H9 (cell line): ENCODE data around the gene CPNE5. TPM values are rescaled to one million over a fixed set of nuclear protein-coding genes. Genes with fewer than 3 reads are reported as not detected.

ENCODE experiments used
- DNase-seq: peaks from one replicate; pipeline ENCODE4 v3.0.0-alpha.2; 2017
- H2AFZ ChIP-seq: one replicate; pipeline ENCODE4 v1.6.1; 2013; ENCODE audit warnings: mild to moderate bottlenecking, low read length, control low read depth, moderate library complexity
- H2AK5ac ChIP-seq: 2 replicates; pipeline ENCODE4 v1.6.1; 2013; ENCODE audit warnings: low read length, control low read depth, mixed read lengths; ENCODE audit not compliant: insufficient read length
- H2BK120ac ChIP-seq: one replicate; pipeline ENCODE4 v1.6.1; 2013; ENCODE audit warnings: low read depth, mild to moderate bottlenecking, low read length, control low read depth, inconsistent platforms; ENCODE audit not compliant: poor library complexity, severe bottlenecking
- H2BK12ac ChIP-seq: 2 replicates; pipeline ENCODE4 v1.6.1; 2013; ENCODE audit warnings: low read length, control low read depth, mixed read lengths, low read depth; ENCODE audit not compliant: insufficient read length
- H2BK15ac ChIP-seq: 2 replicates; pipeline ENCODE4 v1.6.1; 2013; ENCODE audit warnings: low read depth, low read length, control low read depth
- H2BK20ac ChIP-seq: one replicate; pipeline ENCODE4 v1.6.1; 2013; ENCODE audit warnings: low read depth, mild to moderate bottlenecking, low read length, control low read depth, inconsistent platforms; ENCODE audit not compliant: poor library complexity, severe bottlenecking
- H2BK5ac ChIP-seq: 2 replicates; pipeline ENCODE4 v1.6.1; 2013; ENCODE audit warnings: low read length, control low read depth, mixed read lengths; ENCODE audit not compliant: insufficient read length
- H3K14ac ChIP-seq: 2 replicates; pipeline ENCODE4 v1.6.1; 2013; ENCODE audit warnings: low read length, control low read depth; ENCODE audit not compliant: insufficient read depth
- H3K18ac ChIP-seq: 2 replicates; pipeline ENCODE4 v1.6.1; 2013; ENCODE audit warnings: low read depth, mild to moderate bottlenecking, mixed read lengths, low read length, control low read depth; ENCODE audit not compliant: insufficient read length
- H3K23ac ChIP-seq: 2 replicates; pipeline ENCODE4 v1.6.1; 2013; ENCODE audit warnings: low read length, control low read depth, mixed read lengths, low read depth; ENCODE audit not compliant: insufficient read length
- H3K23me2 ChIP-seq: 2 replicates; pipeline ENCODE4 v1.6.1; 2013; ENCODE audit warnings: low read depth, mild to moderate bottlenecking, mixed read lengths, low read length, control low read depth; ENCODE audit not compliant: insufficient read length, poor library complexity, severe bottlenecking
- H3K27ac ChIP-seq: 2 replicates; pipeline ENCODE4 v1.5.1; 2013; ENCODE audit warnings: low read length, control low read depth, mixed read lengths, low read depth; ENCODE audit not compliant: insufficient read length
- H3K27me3 ChIP-seq: 2 replicates; pipeline ENCODE4 v1.6.1; 2013; ENCODE audit warnings: low read length, control low read depth, inconsistent platforms; ENCODE audit not compliant: insufficient read depth
- H3K4ac ChIP-seq: 2 replicates; pipeline ENCODE4 v1.6.1; 2013; ENCODE audit warnings: low read depth, mild to moderate bottlenecking, control low read depth, inconsistent platforms, low read length, moderate library complexity
- H3K4me1 ChIP-seq: 2 replicates; pipeline ENCODE4 v1.6.1; 2013; ENCODE audit warnings: low read length, control low read depth, inconsistent platforms; ENCODE audit not compliant: insufficient read depth
- H3K4me2 ChIP-seq: 2 replicates; pipeline ENCODE4 v1.6.1; 2013; ENCODE audit warnings: low read length, control low read depth, mixed read lengths; ENCODE audit not compliant: insufficient read length, insufficient read depth
- H3K56ac ChIP-seq: 2 replicates; pipeline ENCODE4 v1.6.1; 2013; ENCODE audit warnings: low read depth, mild to moderate bottlenecking, mixed read lengths, low read length, control low read depth; ENCODE audit not compliant: insufficient read length
- H3K79me1 ChIP-seq: 2 replicates; pipeline ENCODE4 v1.6.1; 2013; ENCODE audit warnings: low read depth, mild to moderate bottlenecking, moderate library complexity, low read length, control low read depth, inconsistent platforms; ENCODE audit not compliant: insufficient read depth, poor library complexity, severe bottlenecking
- H3K79me2 ChIP-seq: 2 replicates; pipeline ENCODE4 v1.6.1; 2013; ENCODE audit warnings: low read length, control low read depth, inconsistent platforms; ENCODE audit not compliant: insufficient read depth
- H3K9ac ChIP-seq: 2 replicates; pipeline ENCODE4 v1.6.1; 2013; ENCODE audit warnings: low read length, control low read depth, mixed read lengths; ENCODE audit not compliant: insufficient read length; ENCODE audit errors: extremely low read depth
- H3K9me3 ChIP-seq: one replicate; pipeline ENCODE4 v1.6.1; 2013; ENCODE audit warnings: low read depth, low read length, inconsistent platforms; ENCODE audit not compliant: control insufficient read depth
- H3T11ph ChIP-seq: one replicate; pipeline ENCODE4 v1.6.1; 2013; ENCODE audit warnings: mild to moderate bottlenecking, low read length, control low read depth, inconsistent platforms
- H4K20me1 ChIP-seq: one replicate; pipeline ENCODE4 v1.6.1; 2013; ENCODE audit not compliant: control insufficient read depth, insufficient read length, insufficient read depth
- H4K5ac ChIP-seq: 2 replicates; pipeline ENCODE4 v1.6.1; 2013; ENCODE audit warnings: low read depth, mild to moderate bottlenecking, mixed read lengths, low read length, control low read depth; ENCODE audit not compliant: insufficient read length
- H4K8ac ChIP-seq: replicated peaks from 2 replicates; pipeline ENCODE4 v1.6.1; 2013; ENCODE audit warnings: low read length, control low read depth, mixed read lengths, low read depth; ENCODE audit not compliant: insufficient read length
- H4K91ac ChIP-seq: 2 replicates; pipeline ENCODE4 v1.6.1; 2013; ENCODE audit warnings: low read depth, mild to moderate bottlenecking, moderate library complexity, mixed read lengths, low read length, control low read depth; ENCODE audit not compliant: insufficient read length
- H3K27ac Mint-ChIP-seq, 3 experiments: 2 replicates in 2 of 3; 3 replicates in 1 of 3; pipeline ENCODE4 v1.8.0; 2020 to 2021; ENCODE audit warnings: mixed read lengths in 3 of 3, mild to moderate bottlenecking in 1 of 3, moderate library complexity in 1 of 3
- H3K27me3 Mint-ChIP-seq: 2 replicates; pipeline ENCODE4 v1.8.0; 2021; ENCODE audit warnings: low read depth, mild to moderate bottlenecking, moderate library complexity, mixed read lengths
- H3K36me3 Mint-ChIP-seq, 3 experiments: 2 replicates in 2 of 3; 3 replicates in 1 of 3; pipeline ENCODE4 v1.8.0; 2020 to 2021; ENCODE audit warnings: low read depth in 3 of 3, mixed read lengths in 3 of 3; ENCODE audit not compliant: insufficient read depth in 1 of 3
- H3K4me1 Mint-ChIP-seq, 2 experiments: 2 replicates each; pipeline ENCODE4 v1.8.0; 2020; ENCODE audit warnings: mixed read lengths in 2 of 2
- H3K4me3 Mint-ChIP-seq, 2 experiments: 2 replicates in 1 of 2; 3 replicates in 1 of 2; pipeline ENCODE4 v1.8.0; 2020 to 2021; ENCODE audit warnings: mild to moderate bottlenecking in 2 of 2, mixed read lengths in 2 of 2, moderate library complexity in 1 of 2
- H3K9me3 Mint-ChIP-seq, 2 experiments: 2 replicates in 1 of 2; 3 replicates in 1 of 2; pipeline ENCODE4 v1.8.0; 2020; ENCODE audit warnings: mild to moderate bottlenecking in 2 of 2, mixed read lengths in 2 of 2, moderate library complexity in 1 of 2
- WGBS: extraction: QIAGEN DNeasy Blood & Tissue Kit; methylation state at CpG from one replicate; pipeline ENCODE4 v1.1.7; 2013; ENCODE audit warnings: missing lambda C conversion rate, low lambda C conversion rate, mixed read lengths; ENCODE audit not compliant: insufficient read length; ENCODE audit errors: extremely low coverage; 5-methylcytosine and 5-hydroxymethylcytosine counted together
- total RNA-seq: library from RNA; stranded (reverse); gene quantifications from 2 replicates; pipeline ENCODE4 v1.2.1, GENCODE V29; 2021
- TF ChIP-seq, protein P1 (sequence below): fragments of 200-600 bp; sonication (generic); conservative IDR thresholded peaks from 3 replicates; pipeline ENCODE4 v1.8.0; 2021; ENCODE audit warnings: antibody characterized with exemption, mild to moderate bottlenecking

The CPNE5 gene
- total RNA-seq, 1 experiment from 2014 or later, result 0.52 TPM

DNA sequence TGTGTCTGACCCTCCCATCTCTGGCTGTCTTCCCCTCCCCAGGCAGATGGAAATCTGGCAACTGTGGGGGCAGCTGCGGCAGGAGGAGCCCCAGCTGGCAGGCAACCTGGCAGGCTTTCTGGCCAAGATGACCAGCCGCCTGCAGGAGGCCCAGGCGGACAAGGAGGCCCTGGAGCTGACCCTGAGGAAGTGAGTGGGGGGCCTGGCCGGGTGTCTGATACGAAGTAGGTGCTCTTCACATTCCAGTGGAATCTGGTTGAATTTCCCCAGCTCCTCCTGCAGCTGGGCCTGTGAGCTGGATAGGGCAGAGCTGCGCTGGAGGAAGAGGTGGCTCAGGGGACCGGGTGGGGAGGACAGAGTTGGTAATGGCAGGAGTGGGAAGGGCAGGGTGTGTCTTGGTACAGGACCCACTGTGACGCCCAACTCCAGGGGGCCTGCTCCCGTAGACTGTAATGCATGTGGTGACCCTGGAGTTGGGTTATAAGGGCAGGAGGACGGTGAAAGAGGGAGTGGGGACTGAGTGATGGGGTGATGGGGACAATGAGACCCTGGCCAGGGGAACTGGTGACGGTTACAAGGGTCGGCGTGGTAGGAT is 121.9 kb downstream of the CPNE5 start:
- no peak overlapping the region for H3K27ac ChIP-seq
- H2BK15ac ChIP-seq, result no peak overlapping the region
- peak overlapping the region; percentile 28 for H3K18ac ChIP-seq
- H2BK12ac ChIP-seq, result no peak overlapping the region
- no peak for DNase-seq
- H4K91ac ChIP-seq, result no peak overlapping the region
- no peak overlapping the region for H2BK5ac ChIP-seq
- H3K79me1 ChIP-seq, result no peaks in the 10 kb centered on the region
- H2AFZ ChIP-seq, result no peak overlapping the region
- H2BK20ac ChIP-seq, result no peak overlapping the region
- no peaks in the 10 kb centered on the region for H3K36me3 Mint-ChIP-seq
- no peak overlapping the region for H4K8ac ChIP-seq
- no peak overlapping the region for H2BK120ac ChIP-seq
- H3K4me3 Mint-ChIP-seq, result no peak overlapping the region
- H3K27me3 Mint-ChIP-seq, result no peaks in the 10 kb centered on the region; the same call in 1 of the 2 replicates
- no CpG with 5 or more reads among the region's 13 CpGs for WGBS
- no peak overlapping the region for H3K23ac ChIP-seq
- H3K56ac ChIP-seq, result no peak overlapping the region
- H3K27me3 ChIP-seq, result no peaks in the 10 kb centered on the region
- no peak overlapping the region for H3K4ac ChIP-seq
- no peak overlapping the region for H3K4me2 ChIP-seq
- no peaks in the 10 kb centered on the region for H4K20me1 ChIP-seq
- H3K4me1 ChIP-seq, result no peaks in the 10 kb centered on the region; the same call in 1 of the 2 replicates
- H3K4me1 Mint-ChIP-seq, result peaks cover 3 to 5% of the 10 kb centered on the region in 2 experiments; a peak in 1 of 4 replicates
- H2AK5ac ChIP-seq, result no peak overlapping the region
- no peak overlapping the region for H4K5ac ChIP-seq
- TF ChIP-seq, protein P1, sequence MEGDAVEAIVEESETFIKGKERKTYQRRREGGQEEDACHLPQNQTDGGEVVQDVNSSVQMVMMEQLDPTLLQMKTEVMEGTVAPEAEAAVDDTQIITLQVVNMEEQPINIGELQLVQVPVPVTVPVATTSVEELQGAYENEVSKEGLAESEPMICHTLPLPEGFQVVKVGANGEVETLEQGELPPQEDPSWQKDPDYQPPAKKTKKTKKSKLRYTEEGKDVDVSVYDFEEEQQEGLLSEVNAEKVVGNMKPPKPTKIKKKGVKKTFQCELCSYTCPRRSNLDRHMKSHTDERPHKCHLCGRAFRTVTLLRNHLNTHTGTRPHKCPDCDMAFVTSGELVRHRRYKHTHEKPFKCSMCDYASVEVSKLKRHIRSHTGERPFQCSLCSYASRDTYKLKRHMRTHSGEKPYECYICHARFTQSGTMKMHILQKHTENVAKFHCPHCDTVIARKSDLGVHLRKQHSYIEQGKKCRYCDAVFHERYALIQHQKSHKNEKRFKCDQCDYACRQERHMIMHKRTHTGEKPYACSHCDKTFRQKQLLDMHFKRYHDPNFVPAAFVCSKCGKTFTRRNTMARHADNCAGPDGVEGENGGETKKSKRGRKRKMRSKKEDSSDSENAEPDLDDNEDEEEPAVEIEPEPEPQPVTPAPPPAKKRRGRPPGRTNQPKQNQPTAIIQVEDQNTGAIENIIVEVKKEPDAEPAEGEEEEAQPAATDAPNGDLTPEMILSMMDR, result no peak
- H3K9me3 ChIP-seq, result no peaks in the 10 kb centered on the region
- H3K9ac ChIP-seq, result no peak overlapping the region
- H3K79me2 ChIP-seq, result no peaks in the 10 kb centered on the region
- H3T11ph ChIP-seq, result no peak overlapping the region
- no peak overlapping the region for H3K14ac ChIP-seq
- H3K27ac Mint-ChIP-seq, result no peak overlapping the region
- no peaks in the 10 kb centered on the region for H3K9me3 Mint-ChIP-seq
- H3K23me2 ChIP-seq, result no peaks in the 10 kb centered on the region
